ENCODE results near the gene PLXNB3.
"Not testable (repeated sequence)": the region's sequence is repeated elsewhere in the genome, so short reads cannot be mapped to it uniquely, and the experiment has no call there.

Gene PLXNB3

DNA sequence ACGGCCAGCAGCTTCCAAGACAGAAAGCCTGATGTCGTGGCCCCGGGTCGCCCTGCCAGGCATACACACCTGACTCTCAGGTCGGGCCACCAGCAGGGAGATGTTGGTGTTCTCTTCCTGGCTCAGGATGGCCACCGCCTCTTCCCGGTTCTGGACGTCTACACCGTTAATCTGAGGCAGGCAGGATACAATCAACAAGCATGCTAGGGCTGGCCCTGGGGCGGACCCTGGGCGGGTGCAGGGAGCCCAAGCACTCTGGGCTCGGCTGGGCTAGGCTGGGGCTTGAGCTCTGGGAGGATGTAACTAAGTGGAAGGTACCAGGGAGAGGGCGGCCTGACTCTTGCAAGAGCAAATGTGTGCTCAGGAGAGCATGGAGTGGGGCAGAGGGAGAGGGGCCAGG is 41.4 kb downstream of the PLXNB3 start:
- DNase-seq = no peak
- TF ChIP-seq GATA1 (IDR thresholded peaks at IDR 0.05; ENCODE audit: low read depth, low read length) (no peak), POLR2A (IDR thresholded peaks at IDR 0.05; ENCODE audit: low read length) (no peak)

DNA sequence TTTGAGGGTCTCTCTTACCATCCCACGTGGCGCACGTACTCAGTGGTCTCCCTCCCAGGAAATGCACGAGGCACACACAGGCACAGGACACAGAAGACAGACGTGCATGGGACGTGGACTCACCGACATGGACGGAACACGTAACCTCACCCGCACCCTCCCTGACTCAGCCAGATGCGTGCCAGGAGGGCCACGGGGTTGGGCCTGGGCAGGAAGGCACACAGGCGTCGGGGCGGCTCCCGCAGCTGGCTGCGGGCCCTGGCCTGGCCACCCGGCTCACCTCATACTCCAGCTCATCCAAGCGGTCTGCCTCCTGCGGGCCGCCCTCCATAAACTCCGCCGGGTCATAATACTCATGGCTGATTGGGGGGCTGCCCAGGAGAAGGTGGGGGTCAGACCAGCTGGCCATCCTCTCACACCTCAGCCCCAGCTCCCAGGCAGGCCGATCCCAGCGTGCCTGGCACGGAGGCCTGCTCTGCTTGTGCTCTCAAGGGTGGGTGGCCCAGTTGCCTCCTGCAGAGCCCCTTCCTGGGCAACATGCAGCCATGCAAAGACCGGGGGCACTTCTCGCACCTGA is 43.0 kb downstream of the PLXNB3 start:
- no peak for DNase-seq
- TF ChIP-seq POLR2A (IDR thresholded peaks at IDR 0.05; ENCODE audit: low read length) (no peak), GATA1 (IDR thresholded peaks at IDR 0.05; ENCODE audit: low read depth, low read length) (no peak)

DNA sequence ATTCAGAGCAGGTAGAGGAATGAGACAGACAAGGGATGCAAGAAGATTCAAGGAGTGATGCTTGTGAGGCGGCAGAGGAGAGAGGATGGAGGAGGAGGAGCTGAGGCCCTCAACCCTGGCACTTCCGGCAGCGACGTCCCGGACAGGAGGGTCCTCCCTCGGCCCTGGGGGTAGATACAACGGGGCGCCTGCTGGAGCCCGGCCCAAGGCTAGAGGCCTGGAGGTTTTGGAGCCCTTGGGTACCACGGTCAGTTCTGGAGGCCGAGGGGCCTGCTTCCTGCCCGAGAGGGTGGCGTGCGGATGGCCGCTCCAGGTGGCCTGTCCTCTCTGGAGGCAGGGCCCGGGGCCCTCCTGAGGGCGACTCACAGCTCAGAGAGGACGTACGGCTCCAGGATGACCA is 43.9 kb downstream of the PLXNB3 start:
- DNase-seq = no peak
- no peak for TF ChIP-seq POLR2A (IDR thresholded peaks at IDR 0.05; ENCODE audit: low read length)
- TF ChIP-seq GATA1 (IDR thresholded peaks at IDR 0.05; ENCODE audit: low read depth, low read length) = no peak

DNA sequence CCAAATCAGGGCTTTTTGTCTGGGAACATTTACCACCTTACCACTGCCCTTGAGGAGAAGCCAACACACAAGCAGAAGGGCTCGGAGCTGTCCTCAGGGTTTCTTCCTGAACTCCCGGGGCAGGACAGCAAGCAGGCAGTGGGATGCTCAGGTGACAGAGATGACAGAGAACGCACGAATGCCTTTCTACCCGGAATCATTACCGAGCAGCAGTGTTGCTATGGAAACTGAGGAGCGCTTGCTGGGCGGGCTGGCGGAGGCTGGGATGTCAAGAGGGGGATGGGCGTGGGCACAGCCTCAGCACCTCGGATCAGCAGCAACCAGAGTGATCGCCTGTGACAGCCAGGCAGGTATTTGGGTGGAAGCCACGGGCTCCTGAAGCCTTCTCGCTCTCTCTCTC is 48.2 kb downstream of the PLXNB3 start:
- no peak for DNase-seq

DNA sequence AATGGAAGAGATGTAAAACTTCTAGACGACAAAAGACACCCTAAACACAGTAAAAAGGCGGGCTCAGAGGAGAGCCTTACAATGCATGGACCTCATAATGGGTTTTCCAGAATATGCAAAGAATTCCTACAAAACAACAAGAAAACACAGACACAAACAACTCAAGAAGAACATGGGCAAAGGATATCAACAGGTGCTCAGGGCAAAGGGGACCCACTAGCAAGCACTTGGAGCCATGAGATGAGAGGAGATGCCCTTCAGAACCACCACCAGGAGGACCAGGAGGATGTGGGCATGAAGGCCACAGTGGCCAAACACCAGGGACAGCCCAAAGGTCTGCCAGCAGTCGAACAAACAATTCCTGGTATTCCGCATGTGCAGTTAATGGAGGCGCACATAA is 49.1 kb downstream of the PLXNB3 start:
- DNase-seq = no peak
- TF ChIP-seq POLR2A (IDR thresholded peaks at IDR 0.05; ENCODE audit: low read length) (no peak), GATA1 (IDR thresholded peaks at IDR 0.05; ENCODE audit: low read depth, low read length) (no peak)

More for the DNA sequence above, 48.2 kb downstream of the PLXNB3 start:
- TF ChIP-seq POLR2A (IDR thresholded peaks at IDR 0.05; ENCODE audit: low read length) (no peak), GATA1 (IDR thresholded peaks at IDR 0.05; ENCODE audit: low read depth, low read length) (no peak)

DNA sequence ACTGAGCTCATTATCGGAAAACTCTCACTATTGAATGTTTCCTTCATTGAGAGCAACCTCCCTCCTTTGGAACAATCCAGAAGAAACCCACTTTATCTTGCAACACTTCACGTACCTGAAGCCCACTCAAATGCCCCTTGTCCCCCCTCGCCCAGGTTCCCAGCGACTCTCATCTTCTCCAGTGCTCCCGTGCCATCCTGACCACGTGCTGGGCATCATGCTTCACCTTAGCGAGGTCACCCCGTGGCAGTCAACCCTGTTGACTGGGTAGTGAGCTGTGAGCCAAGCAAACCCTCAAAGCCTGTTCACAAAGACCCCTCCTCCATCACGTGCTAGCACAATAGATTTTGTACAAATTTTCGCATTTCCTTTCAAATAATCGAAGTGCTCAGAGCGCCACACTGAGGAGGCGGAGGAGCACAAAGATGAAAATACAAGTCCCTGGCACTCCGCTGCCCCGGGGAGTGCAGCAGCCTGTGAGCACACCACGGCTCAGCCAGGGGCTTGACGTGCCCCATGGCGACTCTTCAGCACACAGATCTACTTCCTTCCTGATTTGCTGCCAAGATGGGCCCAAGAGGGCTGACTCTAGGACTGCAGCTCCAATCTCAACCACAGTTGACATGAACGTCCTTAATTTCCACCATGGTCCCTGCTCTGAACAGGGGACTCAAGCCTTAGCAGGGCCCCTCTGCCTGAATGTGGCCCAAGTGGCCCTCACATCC is 50.7 kb downstream of the PLXNB3 start:
- TF ChIP-seq POLR2A (IDR thresholded peaks at IDR 0.05; ENCODE audit: low read length) (no peak), GATA1 (IDR thresholded peaks at IDR 0.05; ENCODE audit: low read depth, low read length) (no peak)

DNA sequence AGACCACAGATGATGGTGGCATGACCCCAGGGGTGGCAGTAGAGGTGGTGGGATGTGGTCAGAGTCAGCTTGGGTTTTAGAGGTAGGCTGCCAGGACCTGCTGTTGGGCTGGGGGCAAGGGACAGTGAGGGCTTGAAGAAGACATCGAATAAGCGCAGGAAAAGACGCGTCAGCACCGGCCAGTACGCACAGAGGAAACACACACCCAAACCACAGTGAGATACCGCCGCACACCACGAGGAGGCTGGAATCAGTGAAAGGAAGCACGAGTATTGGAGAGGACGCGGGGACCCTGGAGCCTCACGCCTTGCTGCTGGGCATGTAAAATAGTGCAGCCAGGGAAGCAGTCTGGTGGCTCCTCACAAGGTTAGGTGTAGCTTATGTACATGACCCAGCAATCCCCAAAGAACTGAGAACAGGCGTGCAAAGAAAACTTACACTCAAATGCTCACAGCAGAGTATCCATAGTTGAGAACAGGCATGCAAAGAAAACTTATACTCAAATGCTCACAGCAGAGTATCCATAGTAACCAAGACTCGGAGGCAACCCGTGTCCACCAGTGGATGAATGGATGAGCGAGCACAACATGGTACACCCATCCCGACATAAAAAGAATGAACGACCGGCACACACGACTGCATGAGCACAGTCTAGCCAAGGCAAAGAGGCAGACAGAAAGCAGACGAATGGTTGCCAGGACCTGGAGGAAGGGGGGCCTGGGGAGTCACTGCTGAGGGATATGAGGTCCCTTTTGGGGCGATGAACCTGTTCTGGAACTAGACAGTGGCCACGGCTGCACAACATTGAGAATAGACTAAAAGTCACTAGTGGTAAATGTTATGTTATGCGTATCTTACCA is 53.0 kb downstream of the PLXNB3 start:
- peak; percentile 12 to 20 for DNase-seq

More for the DNA sequence above, 50.7 kb downstream of the PLXNB3 start:
- no peak for DNase-seq

DNA sequence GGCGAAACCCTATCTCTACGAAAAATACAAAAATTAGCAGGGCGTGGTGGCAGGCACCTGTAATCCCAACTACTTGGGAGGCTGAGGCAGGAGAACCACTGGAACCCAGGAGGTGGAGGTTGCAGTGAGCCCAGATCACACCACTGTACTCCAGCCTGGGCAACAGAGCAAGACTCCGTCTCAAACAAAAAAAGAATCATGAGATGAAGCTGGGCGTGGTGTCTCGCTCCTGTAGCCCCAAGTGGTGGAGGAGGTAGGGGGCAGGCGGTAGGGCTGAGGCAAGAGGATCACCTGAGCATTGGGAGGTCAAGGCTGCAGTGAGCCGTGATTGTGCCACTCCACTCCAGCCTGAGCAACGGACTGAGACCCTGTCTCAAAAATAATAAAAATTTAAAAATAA is 54.0 kb downstream of the PLXNB3 start:
- not testable (repeated sequence) for DNase-seq

More for the DNA sequence above, 53.0 kb downstream of the PLXNB3 start:
- TF ChIP-seq POLR2A (IDR thresholded peaks at IDR 0.05; ENCODE audit: low read length) = no peak
- no peak for TF ChIP-seq GATA1 (IDR thresholded peaks at IDR 0.05; ENCODE audit: low read depth, low read length)

DNA sequence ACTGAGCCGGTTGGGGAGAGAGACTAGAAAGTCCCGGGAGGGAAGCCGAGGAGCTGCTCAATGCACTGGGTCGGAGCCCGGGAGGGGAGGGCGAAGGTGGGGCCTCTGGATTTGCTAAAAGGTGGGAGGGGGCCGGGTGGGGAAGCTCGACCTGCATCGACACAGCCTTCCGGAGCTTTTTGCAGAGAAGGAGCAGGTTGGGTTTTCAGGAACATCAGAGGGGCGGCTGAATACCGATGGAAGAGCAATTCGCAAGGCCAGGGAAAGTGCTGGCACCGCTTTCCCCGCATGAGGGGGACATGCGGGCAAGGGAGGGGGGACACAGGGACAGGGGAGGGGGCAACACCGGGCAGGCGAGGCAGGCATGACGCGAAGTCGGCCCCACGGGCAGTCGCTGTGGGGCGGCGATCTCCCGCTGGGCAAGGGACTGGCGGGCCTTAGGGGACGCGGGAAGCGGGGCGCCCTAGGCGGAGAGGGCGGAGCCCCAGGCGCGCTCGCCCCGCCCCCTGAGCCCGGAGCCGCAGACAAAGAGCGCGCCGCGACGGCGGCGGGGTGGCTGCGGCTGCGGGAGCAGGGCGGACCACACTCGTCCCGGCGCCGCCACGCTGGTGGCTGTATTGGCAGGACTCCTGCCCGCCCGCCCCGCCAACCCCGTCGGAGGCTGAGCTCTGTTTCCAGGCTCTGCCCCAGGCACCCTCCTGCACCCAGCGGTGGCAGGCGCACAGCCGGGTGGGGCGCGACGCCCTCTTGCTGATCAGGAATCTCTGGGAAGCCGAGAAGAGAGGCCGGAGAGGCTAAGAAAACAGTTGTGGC is 54.7 kb downstream of the PLXNB3 start:
- no peak for TF ChIP-seq GATA1 (IDR thresholded peaks at IDR 0.05; ENCODE audit: low read depth, low read length)
- no peak for TF ChIP-seq POLR2A (IDR thresholded peaks at IDR 0.05; ENCODE audit: low read length)
- peak; percentile 38 to 56 for DNase-seq

DNA sequence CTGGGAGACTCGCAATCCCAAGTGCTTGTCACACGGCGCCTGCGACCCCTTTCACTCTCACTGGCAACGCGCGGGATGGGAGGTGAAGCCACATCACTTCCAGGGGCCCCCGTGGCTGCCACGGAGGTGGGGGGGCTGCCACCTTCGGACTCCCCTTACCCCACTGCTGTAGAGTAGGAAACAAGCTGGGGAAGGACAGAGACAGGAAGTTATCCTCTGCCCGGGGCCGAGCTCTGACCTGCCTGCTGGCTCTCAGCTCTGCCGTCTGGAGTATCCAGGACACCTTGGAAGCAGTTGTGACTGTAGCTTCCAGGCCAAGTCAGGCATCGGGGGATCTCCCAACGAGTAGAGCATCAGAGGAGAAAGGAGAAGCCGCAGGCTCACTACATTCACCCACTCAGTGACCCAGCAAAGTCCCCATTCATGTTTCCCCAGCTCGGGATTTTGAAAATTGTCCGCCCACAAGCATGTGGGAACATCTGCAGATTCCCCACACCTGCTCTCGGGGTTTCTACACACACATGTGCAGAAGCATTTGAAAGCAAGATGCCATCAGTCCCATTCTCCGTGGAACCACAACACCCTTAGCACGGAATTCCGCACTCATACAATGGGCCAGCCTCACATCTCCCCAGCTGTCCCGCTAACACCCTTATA is 55.5 kb downstream of the PLXNB3 start:
- no peak for TF ChIP-seq POLR2A (IDR thresholded peaks at IDR 0.05; ENCODE audit: low read length)
- TF ChIP-seq GATA1 (IDR thresholded peaks at IDR 0.05; ENCODE audit: low read depth, low read length) = no peak
- no peak for DNase-seq

DNA sequence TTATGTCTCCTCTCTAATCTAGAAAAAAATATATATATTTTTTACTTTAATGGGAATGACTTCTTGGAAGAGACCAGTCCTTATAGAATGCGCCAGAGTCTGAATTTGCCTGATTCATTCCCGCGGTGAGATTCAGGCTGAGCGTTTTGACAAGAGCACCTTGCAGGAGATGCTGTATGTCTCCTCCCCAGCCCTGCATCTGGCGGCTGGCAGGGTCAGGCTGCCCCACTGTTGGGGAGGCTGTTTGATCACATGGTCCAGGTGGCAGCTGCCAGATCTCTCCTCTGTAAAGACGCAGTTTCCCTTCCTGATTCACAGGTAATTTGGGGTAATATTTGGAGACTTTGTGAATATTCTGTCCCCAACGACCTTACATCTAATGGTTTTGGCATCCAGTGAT is 56.6 kb downstream of the PLXNB3 start:
- no peak for DNase-seq

DNA sequence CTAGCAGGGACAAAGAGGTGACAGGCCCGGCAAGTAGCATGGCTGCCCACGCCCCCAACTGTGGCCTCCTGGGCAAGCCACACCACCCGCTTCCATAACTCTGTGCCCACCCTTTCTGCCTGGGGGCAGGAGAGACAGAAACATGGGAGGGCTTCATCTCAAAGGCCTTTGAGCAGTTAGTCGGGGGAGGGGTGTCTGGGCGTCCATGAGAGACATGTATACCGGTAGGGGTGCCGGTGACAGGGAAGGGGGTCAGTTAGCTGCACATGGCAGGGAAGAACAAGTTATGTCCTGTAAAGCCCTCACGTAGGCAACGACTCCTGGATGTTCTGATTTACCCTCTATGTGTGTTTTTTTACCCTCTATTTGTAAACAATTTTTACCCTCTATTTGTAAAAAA is 57.0 kb downstream of the PLXNB3 start:
- no peak for DNase-seq
- no peak for TF ChIP-seq POLR2A (IDR thresholded peaks at IDR 0.05; ENCODE audit: low read length)
- TF ChIP-seq GATA1 (IDR thresholded peaks at IDR 0.05; ENCODE audit: low read depth, low read length) = no peak

More for the DNA sequence above, 56.6 kb downstream of the PLXNB3 start:
- TF ChIP-seq GATA1 (IDR thresholded peaks at IDR 0.05; ENCODE audit: low read depth, low read length) (no peak), POLR2A (IDR thresholded peaks at IDR 0.05; ENCODE audit: low read length) (no peak)

DNA sequence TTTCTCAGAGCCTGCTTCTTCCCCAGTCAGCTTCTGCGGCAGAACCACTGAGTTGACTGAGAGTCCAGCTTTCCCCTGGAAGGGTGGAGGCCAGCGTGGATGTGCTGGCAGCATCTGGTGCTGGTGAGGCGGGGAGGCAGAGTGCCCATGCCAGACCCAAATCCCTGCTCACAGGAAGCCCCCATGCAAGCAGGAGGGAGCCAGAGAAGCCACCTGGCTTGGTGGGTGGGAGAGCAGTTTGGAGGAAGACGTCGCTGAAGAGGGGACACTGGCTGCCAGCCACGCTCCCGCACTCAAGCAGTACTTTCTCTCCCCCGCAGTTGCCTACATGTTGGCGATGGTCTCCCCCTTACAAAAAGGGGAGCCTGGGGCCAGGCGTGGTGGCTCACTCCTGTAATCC is 60.3 kb downstream of the PLXNB3 start:
- DNase-seq = no peak

More for the DNA sequence above, 60.3 kb downstream of the PLXNB3 start:
- no peak for TF ChIP-seq POLR2A (IDR thresholded peaks at IDR 0.05; ENCODE audit: low read length)
- no peak for TF ChIP-seq GATA1 (IDR thresholded peaks at IDR 0.05; ENCODE audit: low read depth, low read length)
